Jurkat, Clone E6-1 (cell line): Measurements from ENCODE around the gene PLEKHJ1.

Experiments used
- DNase-seq: peaks from one replicate; pipeline ENCODE4 v3.0.0-alpha.2; 2011; ENCODE audit warnings: low read depth, low spot score
- H3K4me3 ChIP-seq: 2 replicates; pipeline ENCODE4 v1.5.1; 2011; ENCODE audit warnings: mild to moderate bottlenecking, low read length, control low read depth, moderate library complexity

Gene PLEKHJ1

DNA sequence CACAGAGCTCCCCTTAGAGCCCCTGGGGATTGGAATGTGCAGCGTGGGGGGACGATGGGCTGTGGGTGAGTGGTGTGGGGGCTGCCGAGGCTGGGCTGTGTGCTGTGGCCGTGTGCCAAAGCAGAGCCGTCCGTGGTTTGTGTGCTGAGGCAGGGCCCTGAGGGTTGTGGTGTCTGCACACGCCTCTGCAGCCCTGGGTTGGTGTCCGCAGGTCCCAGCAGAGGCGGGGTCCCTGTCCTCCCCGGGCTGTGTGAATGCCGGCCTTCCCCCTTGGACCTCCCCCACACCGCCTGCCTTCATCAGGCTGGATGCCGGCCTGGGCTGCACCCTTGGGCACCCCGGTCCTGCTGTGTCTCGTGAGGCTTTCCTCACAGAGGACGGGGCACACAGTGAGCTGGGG, 46.2 kb downstream of the PLEKHJ1 start:
- DNase-seq, result no peak
- no peak overlapping the region for H3K4me3 ChIP-seq

DNA sequence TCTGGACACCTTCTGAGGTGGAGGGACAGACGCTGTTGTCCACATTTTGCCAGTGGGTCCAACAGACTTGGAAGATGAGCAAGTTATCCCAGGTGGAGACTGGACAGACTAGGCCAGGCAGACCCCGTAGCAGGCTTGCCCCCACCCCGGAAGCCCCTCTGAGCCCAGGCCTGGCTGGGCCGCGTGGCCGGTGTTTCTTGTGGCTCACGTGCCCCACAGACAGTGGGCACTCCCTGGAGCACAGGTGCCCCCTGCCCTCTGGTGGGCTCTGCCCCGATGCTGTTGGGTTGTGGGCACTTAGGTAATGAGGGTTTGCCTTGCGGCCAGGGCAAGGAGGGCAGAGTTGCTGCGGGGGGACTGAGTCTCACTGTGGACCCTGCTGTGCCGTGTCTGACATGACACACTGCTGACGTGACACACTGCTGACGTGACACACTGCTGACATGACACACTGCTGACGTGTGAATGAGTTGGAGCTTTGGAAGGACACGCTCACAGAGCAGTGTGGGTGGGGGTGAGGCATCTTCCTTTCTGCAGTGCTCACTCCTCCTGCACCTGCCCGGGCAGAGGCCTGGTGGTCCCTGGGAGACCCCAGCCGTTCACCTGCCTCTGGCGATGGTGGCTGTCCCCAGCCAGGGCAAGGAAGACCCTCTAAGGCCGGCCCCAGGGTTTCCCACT, 47.3 kb downstream of the PLEKHJ1 start:
- H3K4me3 ChIP-seq, result no peak overlapping the region
- DNase-seq, result no peak

GRCh38 chr19:2187159-2187558, 49.0 kb downstream of the PLEKHJ1 start:
- DNase-seq, result no peak
- no peak overlapping the region for H3K4me3 ChIP-seq

GRCh38 chr19:2186071-2186846, 49.9 kb downstream of the PLEKHJ1 start:
- H3K4me3 ChIP-seq, result no peak overlapping the region
- DNase-seq, result no peak

GRCh38 chr19:2185734-2186070, 50.4 kb downstream of the PLEKHJ1 start:
- no peak overlapping the region for H3K4me3 ChIP-seq
- DNase-seq, result no peak

- no peak for DNase-seq
- no peak overlapping the region for H3K4me3 ChIP-seq
Observed at GRCh38 chr19:2184422-2184975, 51.6 kb downstream of the PLEKHJ1 start.
